Effector memory CD8-positive, alpha-beta T cell (primary cell): ENCODE measurements around the gene RAB37.

ENCODE experiments used
- ATAC-seq: fragments of 150-1000 bp; cut with Tn5 transposase; replicated peaks from 2 replicates; pipeline ENCODE4 v1.10.0; 2021; ENCODE audit warnings: mild to moderate bottlenecking, moderate library complexity
- DNase-seq, 3 experiments: peaks; one replicate each; pipeline ENCODE4 v3.0.0; 2021
- H3K27ac Mint-ChIP-seq, 2 donors: one replicate each; pipeline ENCODE4 v1.8.0; 2022; ENCODE audit warnings: mild to moderate bottlenecking in 2 of 2, mixed read lengths in 2 of 2, moderate library complexity in 2 of 2
- H3K27me3 Mint-ChIP-seq, 2 donors: one replicate each; pipeline ENCODE4 v1.8.0; 2022; ENCODE audit warnings: mixed read lengths in 2 of 2
- H3K36me3 Mint-ChIP-seq: one replicate; pipeline ENCODE4 v1.8.0; 2022; ENCODE audit warnings: mild to moderate bottlenecking, moderate library complexity, mixed read lengths; ENCODE audit not compliant: insufficient read depth
- H3K4me1 Mint-ChIP-seq, 2 donors: one replicate each; pipeline ENCODE4 v1.8.0; 2022; ENCODE audit warnings: low read depth in 2 of 2, mixed read lengths in 2 of 2
- H3K4me3 Mint-ChIP-seq, 2 donors: one replicate each; pipeline ENCODE4 v1.8.0; 2022; ENCODE audit warnings: mild to moderate bottlenecking in 2 of 2, mixed read lengths in 2 of 2, moderate library complexity in 2 of 2
- H3K9me3 Mint-ChIP-seq, 2 donors: one replicate each; pipeline ENCODE4 v1.8.0; 2022; ENCODE audit warnings: mixed read lengths in 2 of 2

The RAB37 gene

GRCh38 chr17:74752822-74753401, 15.9 kb downstream of the RAB37 start:
- ATAC-seq, result no peak
- H3K4me1 Mint-ChIP-seq, result peaks cover 64 to 69% of the 10 kb centered on the region in 2 donors
- H3K27me3 Mint-ChIP-seq, result no peaks in the 10 kb centered on the region
- H3K4me3 Mint-ChIP-seq, result peak overlapping the region; percentile 98 to 99
- H3K36me3 Mint-ChIP-seq, result peaks cover 82% of the 10 kb centered on the region
- H3K27ac Mint-ChIP-seq, result peak overlapping the region; percentile 90 to 93
- DNase-seq, result no peak
- H3K9me3 Mint-ChIP-seq, result no peaks in the 10 kb centered on the region

- H3K4me1 Mint-ChIP-seq, result peaks cover 81 to 82% of the 10 kb centered on the region in 2 donors
These were observed 17.8 kb downstream of the RAB37 start for GRCh38 chr17:74754832-74755231.

GRCh38 chr17:74755533-74755932, 18.5 kb downstream of the RAB37 start:
- Mint-ChIP-seq H3K4me3 (peak overlapping the region; percentile 98 to 99), H3K4me1 (peaks cover 83 to 85% of the 10 kb centered on the region in 2 donors), H3K27me3 (no peaks in the 10 kb centered on the region), H3K9me3 (no peaks in the 10 kb centered on the region), H3K27ac (peak overlapping the region; percentile 90 to 93), H3K36me3 (peaks cover 77% of the 10 kb centered on the region)
- DNase-seq (no peak), ATAC-seq (no peak)

More at GRCh38 chr17:74754832-74755231, 17.8 kb downstream of the RAB37 start:
- Mint-ChIP-seq H3K36me3 (peaks cover 84% of the 10 kb centered on the region), H3K27ac (peak overlapping the region; percentile 90 to 93), H3K4me3 (peak overlapping the region; percentile 98 to 99), H3K9me3 (no peaks in the 10 kb centered on the region), H3K27me3 (no peaks in the 10 kb centered on the region)
- DNase-seq (no peak), ATAC-seq (peak; percentile 13)

GRCh38 chr17:74756891-74757290, 19.8 kb downstream of the RAB37 start:
- Mint-ChIP-seq H3K4me1 (peaks cover 79 to 81% of the 10 kb centered on the region in 2 donors), H3K27ac (peak overlapping the region; percentile 93), H3K27me3 (no peaks in the 10 kb centered on the region), H3K9me3 (no peaks in the 10 kb centered on the region), H3K36me3 (peaks cover 67% of the 10 kb centered on the region), H3K4me3 (peak overlapping the region; percentile 98 to 99)
- no peak for ATAC-seq
- no peak for DNase-seq

GRCh38 chr17:74757502-74757901, 20.4 kb downstream of the RAB37 start:
- Mint-ChIP-seq H3K9me3 (no peaks in the 10 kb centered on the region), H3K4me3 (peak overlapping the region; percentile 98 to 99), H3K4me1 (peaks cover 75 to 78% of the 10 kb centered on the region in 2 donors), H3K36me3 (peaks cover 61% of the 10 kb centered on the region), H3K27ac (peak overlapping the region; percentile 93), H3K27me3 (no peaks in the 10 kb centered on the region)
- DNase-seq (no peak), ATAC-seq (no peak)

GRCh38 chr17:74757931-74758847, 21.1 kb downstream of the RAB37 start:
- H3K9me3 Mint-ChIP-seq, result no peaks in the 10 kb centered on the region
- no peaks in the 10 kb centered on the region for H3K27me3 Mint-ChIP-seq
- peaks cover 73 to 74% of the 10 kb centered on the region in 2 donors for H3K4me1 Mint-ChIP-seq
- DNase-seq (no peak), ATAC-seq (no peak)
- peak overlapping the region; percentile 93 for H3K27ac Mint-ChIP-seq
- H3K4me3 Mint-ChIP-seq, result peak overlapping the region; percentile 98 to 99
- H3K36me3 Mint-ChIP-seq, result peaks cover 61% of the 10 kb centered on the region

GRCh38 chr17:74758848-74759168, 21.8 kb downstream of the RAB37 start:
- peak overlapping the region; percentile 93 for H3K27ac Mint-ChIP-seq
- ATAC-seq (peak; percentile 27), DNase-seq (no peak)
- no peaks in the 10 kb centered on the region for H3K9me3 Mint-ChIP-seq
- peaks cover 68% of the 10 kb centered on the region in 2 donors for H3K4me1 Mint-ChIP-seq
- H3K4me3 Mint-ChIP-seq, result peak overlapping the region; percentile 98 to 99
- H3K36me3 Mint-ChIP-seq, result peaks cover 61% of the 10 kb centered on the region
- H3K27me3 Mint-ChIP-seq, result no peaks in the 10 kb centered on the region

GRCh38 chr17:74759243-74759801, 22.3 kb downstream of the RAB37 start:
- no peaks in the 10 kb centered on the region for H3K9me3 Mint-ChIP-seq
- H3K27ac Mint-ChIP-seq, result peak overlapping the region; percentile 93
- peaks cover 63 to 70% of the 10 kb centered on the region in 2 donors for H3K4me1 Mint-ChIP-seq
- H3K27me3 Mint-ChIP-seq, result no peaks in the 10 kb centered on the region
- peaks cover 61% of the 10 kb centered on the region for H3K36me3 Mint-ChIP-seq
- peak; percentile 91 for ATAC-seq
- peak overlapping the region; percentile 98 to 99 for H3K4me3 Mint-ChIP-seq
- DNase-seq, result peak; percentile 55 to 61 (median 59)

- ATAC-seq (no peak), DNase-seq (no peak)
- Mint-ChIP-seq H3K4me1 (peaks cover 60 to 69% of the 10 kb centered on the region in 2 donors), H3K4me3 (peak overlapping the region; percentile 98 to 99), H3K36me3 (peaks cover 61% of the 10 kb centered on the region), H3K27ac (peak overlapping the region; percentile 93), H3K27me3 (no peaks in the 10 kb centered on the region), H3K9me3 (no peaks in the 10 kb centered on the region)
These were observed 22.9 kb downstream of the RAB37 start for GRCh38 chr17:74759941-74760340.

- Mint-ChIP-seq H3K27ac (peak overlapping the region; percentile 80 to 93), H3K4me1 (peaks cover 58 to 63% of the 10 kb centered on the region in 2 donors), H3K9me3 (no peaks in the 10 kb centered on the region), H3K27me3 (no peaks in the 10 kb centered on the region), H3K36me3 (peaks cover 61% of the 10 kb centered on the region), H3K4me3 (peak overlapping the region; percentile 98 to 99)
- ATAC-seq, result no peak
- DNase-seq, result no peak
These were observed 23.5 kb downstream of the RAB37 start for GRCh38 chr17:74760404-74761105.

GRCh38 chr17:74761419-74761818, 24.4 kb downstream of the RAB37 start:
- no peak for DNase-seq
- H3K4me1 Mint-ChIP-seq, result peaks cover 55 to 62% of the 10 kb centered on the region in 2 donors
- H3K4me3 Mint-ChIP-seq, result peak overlapping the region; percentile 12 to 98
- ATAC-seq, result no peak
- H3K9me3 Mint-ChIP-seq, result no peaks in the 10 kb centered on the region
- H3K27me3 Mint-ChIP-seq, result no peaks in the 10 kb centered on the region
- H3K36me3 Mint-ChIP-seq, result peaks cover 65% of the 10 kb centered on the region
- H3K27ac Mint-ChIP-seq, result peak overlapping the region; percentile 60 to 80

- H3K27ac Mint-ChIP-seq, result peak overlapping the region; percentile 60 to 80
- no peaks in the 10 kb centered on the region for H3K27me3 Mint-ChIP-seq
- H3K36me3 Mint-ChIP-seq, result peaks cover 67% of the 10 kb centered on the region
- DNase-seq (no peak), ATAC-seq (no peak)
- no peaks in the 10 kb centered on the region for H3K9me3 Mint-ChIP-seq
- H3K4me1 Mint-ChIP-seq, result peaks cover 52 to 61% of the 10 kb centered on the region in 2 donors
- no peak overlapping the region for H3K4me3 Mint-ChIP-seq
These were observed 24.9 kb downstream of the RAB37 start for GRCh38 chr17:74761931-74762330.
